GM21619 (cell line): ENCODE results near the gene PAH.

Experiments
- ATAC-seq: cut with Tn5 transposase; IDR thresholded peaks from one replicate; pipeline ENCODE4 v1.9.1; 2021; ENCODE audit not compliant: unreplicated experiment

PAH gene

DNA sequence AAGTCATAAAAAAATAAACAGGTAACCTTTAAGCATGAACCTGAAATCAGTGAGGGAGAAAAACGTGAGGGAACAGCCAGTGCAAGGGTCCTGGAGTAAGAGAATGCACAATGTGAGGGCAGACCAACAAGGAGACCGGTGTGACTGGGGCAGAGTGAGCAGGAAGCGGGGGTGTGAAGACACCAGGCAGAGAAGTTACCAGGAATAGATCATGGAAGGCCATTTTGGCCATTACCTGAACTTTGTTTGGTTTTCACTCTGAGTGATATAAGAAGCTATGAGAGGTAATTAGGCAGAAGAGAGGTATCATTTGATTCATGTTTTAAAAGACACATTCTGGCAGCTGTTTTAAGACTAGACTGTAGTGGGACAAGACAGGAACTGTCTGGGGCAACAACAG, 15.0 kb downstream of the PAH start:
- no peak for ATAC-seq

DNA sequence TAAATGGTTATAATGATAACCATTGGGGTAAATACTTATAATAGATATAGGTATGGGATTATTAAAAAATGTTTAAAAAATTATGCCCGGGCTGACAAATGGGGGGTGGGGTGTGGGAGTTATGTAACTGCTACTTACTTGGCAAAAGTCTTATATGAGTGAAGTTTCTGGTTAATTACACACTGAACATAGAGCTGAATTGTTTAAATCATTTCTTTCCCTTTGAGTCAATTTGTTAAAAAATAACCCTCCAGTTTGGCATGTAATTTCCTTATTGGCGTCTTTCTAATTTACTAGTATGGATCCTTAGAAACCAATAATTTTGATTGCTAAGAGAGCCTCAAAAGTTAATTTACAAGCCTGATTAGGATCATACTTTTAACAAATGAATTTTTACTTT, 16.7 kb downstream of the PAH start:
- ATAC-seq, result no peak

DNA sequence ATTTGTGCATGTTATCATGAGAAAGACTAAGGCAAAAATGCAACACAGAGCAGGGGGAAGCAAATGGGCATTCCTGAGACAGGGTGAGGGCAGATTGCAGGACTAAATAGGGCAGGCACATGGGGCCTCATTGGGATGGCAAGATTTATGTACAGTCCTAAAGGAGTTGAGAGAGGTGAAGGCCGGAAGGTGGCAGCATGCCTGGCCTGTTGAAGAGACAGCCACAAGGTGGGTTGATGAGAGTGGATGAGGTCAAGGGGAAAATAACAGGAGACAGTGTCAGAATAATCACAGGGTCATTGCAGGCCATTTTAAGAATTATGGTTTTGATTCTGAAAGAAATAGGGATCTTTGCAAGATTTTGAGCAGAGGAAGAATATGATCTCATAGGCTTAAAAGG, 21.0 kb downstream of the PAH start:
- ATAC-seq, result no peak

DNA sequence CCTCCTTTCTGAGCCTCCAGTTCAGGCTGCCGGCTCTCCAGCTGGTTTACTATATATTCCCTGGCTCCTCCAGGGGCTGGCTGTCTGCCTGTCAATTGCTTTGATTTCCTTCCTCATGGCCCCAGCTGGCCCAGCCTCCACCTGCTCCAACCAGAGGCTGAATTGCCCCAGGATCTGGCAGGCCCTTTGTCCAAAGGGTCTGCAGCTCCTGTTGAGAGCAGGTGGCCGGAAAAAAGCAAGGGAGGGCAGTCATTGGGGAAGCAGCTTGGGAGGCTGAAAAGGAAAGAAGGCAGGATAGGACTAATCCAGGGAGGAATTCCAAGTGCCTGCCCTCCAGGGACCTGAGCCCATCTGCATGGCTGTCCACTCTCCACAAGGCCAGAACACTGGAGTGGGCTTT, 25.3 kb downstream of the PAH start:
- no peak for ATAC-seq

DNA sequence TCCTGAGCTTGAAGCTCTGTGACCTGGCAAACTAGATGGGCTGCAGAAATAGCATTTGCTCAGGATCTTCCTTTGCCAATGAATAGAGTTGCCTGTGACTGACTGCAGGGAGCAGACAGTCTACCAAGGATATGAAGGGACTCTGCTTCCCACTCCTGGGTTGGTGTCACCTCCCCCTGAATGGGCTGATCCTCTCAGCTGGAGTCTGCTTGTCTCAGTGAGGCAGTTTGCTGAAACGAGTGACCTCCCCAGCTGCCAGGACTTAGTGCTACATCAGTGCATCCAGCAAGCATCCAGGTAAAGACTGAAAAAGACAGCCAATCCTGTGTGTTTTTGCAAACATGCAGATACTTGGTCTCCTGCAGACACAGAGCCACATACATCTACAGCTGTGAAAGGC, 28.5 kb downstream of the PAH start:
- ATAC-seq, result no peak

DNA sequence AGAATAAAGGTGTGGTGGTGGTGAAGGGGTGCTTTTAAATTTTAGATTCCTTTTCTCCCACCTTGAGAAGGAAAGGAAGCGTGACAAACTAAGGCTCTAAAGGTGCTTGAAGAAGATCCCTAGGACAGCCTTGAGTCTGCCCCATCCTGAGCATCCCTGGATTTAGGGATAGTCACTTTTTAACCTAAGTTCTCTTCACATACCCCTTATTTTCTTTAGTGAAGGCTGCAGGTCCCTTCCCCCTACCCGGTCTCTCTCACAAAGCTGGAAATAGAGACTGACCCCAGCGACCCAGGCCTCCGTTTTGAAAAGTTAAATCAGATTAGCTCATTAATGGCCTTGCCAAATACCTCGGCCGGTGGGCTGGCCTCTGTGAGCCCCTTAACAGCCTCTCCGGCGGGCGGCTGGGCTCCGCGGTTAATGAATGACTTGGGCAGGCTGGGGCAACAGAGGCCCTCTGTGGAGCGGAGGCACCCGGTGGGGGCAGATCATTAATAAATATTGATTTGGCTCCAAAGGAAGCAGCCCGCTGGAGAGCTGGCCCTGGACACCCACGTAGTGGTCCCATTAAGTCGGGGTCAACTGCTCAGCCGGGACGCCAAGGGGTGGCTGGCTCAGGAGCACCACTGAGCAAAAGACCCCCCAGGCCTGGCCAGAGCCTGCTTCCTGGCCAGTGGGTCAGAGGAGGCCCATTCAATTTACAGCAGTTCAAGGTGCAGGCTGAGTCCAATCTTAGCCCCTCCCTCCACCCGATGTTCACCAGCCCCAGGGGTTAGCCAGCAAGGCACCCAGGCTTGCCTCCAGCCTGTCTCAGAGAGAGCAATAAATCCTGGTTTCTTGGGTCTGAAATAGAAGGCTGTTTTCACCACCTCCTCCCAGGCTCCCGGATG, 31.8 kb downstream of the PAH start:
- ATAC-seq, result no peak

DNA sequence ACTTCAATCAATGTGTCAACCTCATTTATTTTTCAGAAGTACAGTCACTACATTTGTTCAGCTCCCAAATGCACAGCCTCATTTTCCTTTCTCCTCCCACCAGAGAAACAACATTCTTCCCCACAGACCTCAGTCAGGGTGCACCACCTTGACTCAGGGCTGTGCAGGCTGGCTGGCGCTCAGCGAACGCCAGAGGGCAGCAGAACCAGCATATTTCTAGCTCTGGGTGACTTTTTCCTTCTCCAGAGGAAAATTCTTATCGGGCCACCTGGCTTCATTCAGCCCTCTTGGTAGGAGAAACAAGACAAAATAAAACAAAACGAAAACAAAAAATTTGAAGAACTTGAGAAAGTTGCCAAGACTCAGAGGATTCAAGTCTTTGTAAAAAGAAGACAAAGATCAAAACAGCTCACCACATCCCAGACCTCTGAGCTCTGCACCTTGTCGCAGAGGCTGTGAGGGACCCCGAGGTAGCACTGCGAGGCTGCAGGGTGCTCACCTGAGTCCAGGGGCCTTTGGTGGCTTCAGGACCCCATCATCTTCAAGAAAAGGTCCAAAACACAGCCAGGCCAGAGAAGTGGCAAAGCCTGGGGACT, 33.7 kb downstream of the PAH start:
- no peak for ATAC-seq

DNA sequence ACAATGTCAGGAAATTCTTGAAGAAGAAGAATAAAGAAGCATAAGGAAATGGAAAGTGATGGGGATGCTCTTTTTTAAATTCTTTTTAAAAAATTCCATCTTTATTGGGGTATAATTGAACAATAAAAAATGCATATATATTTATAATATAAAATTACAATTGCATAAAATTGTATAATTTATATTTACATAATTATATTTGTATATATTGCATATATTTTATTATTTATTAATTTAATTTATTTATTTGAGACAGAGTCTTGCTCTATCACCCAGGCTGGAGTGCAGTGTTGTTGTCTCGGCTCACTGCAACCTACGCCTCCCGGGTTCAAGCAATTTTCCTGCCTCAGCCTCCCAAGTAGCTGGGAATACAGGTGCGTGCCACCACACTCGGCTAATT, 36.3 kb downstream of the PAH start:
- no peak for ATAC-seq

DNA sequence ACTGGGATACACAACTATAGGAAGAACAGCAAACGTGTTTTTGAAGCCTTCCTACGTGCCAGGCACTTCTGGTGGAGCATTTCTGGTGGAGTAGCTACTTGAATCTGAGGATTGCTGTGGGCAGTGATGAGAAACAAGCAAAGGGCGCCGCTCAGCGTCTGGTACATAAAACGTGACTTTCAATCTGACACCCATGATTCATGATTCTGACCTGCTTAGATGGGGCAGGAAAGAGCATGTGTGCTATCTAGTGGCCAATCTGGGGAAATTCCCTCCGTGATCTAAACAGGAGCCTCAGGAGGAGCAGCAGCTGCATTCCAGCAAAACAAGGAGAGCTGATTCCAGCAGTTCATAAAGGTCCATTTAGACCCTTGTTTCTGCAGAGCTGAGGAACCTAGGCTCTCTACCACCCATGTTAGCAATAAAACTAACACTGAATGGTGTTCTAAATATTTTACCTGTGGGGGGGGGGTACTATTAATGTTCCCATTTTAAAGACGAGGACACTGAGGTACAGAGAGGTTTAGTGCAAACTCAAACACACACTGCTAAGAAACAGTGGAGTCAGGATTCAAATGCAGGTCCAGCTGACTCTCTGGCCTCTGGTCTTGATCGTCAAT, 37.8 kb downstream of the PAH start:
- ATAC-seq, result peak; percentile 72

DNA sequence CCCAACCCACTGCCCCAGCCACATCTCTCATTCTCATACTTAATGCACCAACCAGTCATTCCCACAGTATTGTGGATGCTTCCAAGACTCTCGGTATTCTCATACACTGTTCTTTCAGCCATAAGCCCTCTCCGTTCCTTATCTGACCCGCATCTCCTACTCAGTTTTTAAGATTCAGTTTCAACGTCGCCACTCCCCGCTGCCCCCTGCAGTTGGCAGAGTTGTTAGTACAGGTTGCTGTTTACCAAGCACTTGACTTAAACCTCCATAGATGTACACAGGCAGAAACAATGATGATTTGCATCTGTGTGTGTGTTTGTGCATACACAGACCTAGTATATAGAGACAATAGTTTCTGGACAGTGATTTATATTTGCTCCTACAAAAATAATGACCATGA, 40.2 kb downstream of the PAH start:
- ATAC-seq, result no peak

DNA sequence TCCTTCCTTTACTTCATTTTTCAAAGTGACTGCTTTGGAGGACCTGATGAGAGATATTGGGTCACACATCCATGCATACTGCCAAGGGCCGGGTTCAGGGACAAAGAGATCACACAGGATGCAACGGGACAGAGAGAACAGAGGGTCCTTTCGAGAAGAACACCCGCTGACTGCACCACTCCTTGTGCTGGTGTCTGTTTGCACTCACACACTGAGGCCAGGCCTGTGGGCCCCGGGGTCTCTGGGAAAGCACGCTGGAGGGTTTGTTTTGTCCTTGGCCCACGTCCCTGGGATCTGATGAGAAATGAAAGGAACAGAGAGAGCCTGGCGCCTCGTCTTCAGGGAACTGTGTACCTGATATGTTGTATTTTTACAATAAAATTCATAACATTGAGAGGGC, 42.2 kb downstream of the PAH start:
- ATAC-seq, result no peak

DNA sequence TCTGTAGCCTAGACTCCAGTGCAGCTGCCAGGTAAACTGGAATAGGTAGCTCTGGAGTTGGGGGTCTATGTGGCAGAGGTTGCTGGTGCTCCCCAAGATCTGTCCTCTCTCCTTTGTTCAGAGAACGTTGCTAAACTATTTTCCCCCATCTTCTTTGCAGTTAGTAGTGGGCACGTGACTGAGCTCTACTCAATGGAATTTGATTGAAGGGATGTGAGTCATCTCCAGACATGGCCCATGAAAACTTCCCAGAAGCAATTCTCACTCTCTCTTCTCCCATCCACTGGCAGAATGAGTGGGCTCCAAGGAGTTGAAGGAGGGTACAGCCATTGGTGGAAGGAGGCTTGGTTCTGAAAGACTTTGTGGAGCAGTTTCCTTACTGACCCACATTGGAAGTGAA, 44.0 kb downstream of the PAH start:
- ATAC-seq, result no peak

DNA sequence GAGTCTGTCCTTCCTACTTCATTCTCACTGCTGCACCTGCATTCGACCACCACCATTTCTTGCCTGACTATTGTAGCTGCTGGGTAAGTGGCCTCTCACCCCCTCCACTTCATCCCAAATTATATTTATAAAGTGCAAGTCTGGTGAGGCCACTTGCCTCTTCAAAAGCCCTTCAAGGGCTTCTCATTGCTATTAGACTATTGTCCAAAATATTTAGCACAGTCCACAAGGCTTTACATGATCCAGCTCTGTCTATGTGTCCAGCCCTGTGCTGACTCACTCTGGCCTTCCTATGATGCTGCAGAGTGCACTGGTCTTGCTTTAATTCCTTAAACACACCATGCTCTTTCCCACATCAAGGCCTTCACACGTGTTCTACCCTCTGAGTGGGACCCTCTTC, 46.0 kb downstream of the PAH start:
- no peak for ATAC-seq

DNA sequence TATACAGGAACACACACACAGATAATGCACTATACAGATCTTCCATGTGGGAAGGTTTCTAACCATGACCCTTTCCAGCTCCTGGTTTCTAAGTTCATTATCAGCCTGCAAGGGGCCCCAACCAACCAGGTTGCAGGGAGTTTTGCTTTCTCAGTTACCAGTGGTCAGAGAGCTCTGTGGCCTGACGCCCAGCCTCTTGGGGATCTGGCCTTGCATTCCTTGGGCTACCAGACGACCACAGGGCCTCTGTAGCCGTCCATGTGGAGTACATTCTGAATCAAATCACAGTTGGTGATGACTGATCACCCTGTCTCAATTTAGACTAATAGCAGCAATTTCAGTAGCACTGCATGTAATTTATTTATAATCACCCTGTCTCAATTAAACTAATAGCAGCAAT, 47.5 kb downstream of the PAH start:
- ATAC-seq, result no peak

DNA sequence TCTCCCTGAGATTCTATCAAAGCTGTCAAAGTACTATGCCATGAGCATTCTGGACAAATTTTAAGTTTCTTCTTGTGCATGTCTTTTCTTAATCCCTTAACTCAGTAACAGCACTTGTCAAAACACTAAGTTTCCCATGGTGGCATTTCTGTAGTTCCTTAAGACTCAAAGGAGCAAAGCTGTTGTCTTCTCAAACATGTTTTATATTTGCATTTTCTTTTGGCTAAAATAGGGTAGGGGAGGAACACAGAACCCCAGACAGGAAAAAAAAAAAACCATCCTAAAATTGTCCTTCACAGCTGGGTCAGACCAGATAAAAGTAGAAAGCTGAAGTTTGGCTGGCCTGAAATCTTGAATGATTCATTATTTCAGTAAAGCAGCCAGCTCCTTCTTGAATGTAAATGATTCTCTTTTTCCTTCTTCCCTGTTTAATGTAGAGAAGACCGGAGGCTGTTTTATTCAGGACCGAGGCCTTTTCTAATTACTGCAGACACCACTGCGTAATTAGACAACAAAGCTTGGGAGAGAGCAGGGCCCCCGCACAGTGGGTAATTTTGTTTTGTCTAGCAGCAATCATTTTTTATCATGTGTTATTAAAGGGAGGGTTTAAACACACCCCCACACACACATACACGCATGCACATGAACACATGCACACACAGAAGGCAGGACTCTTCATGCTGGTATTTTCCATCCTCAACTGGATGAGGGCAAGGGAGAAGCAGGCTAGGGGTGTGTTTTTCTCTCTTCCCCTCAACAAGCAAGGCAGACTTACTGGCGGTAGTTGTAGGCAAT, 51.0 kb downstream of the PAH start:
- no peak for ATAC-seq

DNA sequence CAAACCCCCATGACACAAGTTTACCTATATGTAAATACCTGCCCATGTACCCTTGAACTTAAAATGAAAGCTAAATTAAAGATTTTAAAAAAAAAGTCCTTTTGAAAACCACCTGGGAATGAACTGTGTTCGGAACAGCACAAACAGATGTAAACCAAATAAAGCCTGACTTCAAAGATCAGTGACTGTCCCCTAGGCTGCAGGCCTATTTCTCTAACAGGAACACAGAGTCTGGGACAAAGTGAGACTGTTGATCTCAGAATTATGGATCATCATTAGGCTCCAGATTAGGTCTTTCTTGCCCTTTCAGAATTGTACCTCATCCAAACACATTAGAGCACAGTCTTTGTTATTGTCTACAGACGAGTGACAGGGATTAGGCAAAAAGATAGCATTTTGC, 54.6 kb downstream of the PAH start:
- ATAC-seq, result no peak

DNA sequence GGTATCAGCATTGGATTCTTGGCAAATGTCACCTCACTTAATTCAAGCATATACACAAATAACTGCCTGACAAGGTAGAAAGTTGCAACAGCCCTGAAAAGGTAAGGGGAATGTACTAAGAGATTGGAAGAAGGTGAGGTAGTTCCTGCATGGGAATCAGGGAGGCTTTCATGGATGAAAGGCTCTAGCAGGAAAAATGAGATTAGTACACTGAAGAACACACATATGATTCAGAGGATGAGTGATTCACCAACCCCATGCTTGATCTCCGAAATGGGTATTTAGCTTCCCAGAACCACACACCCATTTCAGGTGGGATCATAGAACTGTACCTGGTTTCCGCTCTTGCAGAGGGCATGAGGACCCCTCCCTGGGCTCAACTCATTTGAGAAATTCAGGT, 65.8 kb downstream of the PAH start:
- no peak for ATAC-seq

DNA sequence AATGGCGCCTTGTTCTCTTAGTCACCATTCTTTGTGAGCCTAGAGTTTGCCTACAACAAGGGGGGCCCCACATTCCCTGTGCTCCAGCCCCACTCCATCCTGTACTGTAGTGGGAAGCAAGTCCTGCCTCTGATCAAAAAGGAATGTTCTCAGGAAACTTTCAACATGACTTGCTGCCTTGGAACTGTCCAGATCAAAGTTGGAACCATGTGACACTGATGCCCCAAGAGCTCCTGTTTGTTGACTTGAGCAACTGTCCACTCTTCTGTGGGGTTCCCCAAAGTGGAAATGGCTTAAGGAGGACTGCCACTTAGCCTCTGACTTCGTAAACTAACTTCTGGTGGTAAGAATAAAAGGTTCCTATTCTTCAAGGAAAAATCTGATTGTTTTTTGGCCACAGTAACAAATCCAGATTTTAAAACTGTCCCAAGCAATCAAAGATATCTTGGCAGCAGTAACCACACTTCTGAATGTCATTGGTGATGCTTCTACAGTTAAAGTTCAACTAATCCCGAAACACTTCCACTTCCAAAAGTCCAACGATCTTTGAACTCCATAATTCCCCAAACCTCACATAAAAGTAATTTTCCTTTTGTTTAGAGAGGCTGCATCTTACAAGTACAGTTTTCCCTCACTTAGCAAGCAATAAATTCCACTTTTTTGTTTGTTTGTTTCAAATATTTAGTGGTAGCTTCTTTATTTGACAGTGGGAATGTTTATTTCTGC, 67.2 kb downstream of the PAH start:
- ATAC-seq, result no peak

DNA sequence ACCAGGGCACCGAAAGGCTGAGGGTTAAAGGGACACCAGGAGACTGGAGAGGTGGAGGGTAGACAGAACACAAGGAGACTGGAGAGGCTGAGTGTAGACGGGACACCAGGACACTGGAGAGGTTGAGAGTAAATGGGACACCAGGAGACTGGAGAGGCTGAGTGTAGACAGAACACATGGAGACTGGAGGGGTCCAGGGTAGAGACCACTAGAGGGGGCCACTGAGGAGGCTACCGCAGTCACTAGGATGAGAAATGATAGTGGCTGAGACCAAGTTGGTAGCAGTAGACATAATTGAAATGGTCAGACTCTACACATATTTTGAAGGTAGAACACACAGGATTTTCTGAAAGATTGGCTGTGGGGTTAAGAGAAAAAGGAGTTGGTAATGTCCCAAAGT, 68.2 kb downstream of the PAH start:
- ATAC-seq, result no peak

DNA sequence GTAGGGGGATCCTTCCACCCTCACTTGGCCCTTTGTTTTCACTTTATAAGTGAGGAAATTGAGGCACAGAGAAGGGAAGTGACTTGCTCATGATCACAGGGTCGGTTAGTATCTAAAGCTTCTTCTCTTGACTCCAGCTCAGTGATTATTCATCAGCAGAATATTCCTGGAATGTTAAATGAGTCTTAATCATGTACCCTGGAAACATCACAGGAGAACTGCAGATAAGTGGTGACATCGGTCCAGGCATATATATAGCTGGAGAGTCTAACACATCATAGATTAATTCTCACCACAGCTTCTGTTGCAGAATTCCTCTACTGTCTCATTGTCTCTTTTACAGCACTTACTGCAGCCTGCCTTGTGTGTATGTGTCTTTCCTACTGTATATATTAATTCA, 69.9 kb downstream of the PAH start:
- no peak for ATAC-seq
